IPS DF 6.9 (cell line): Measurements from ENCODE around the gene RIT1.
"Not testable (repeated sequence)": the region's sequence is repeated elsewhere in the genome, so short reads cannot be mapped to it uniquely, and the experiment has no call there.

Source experiments
- DNase-seq: peaks from one replicate; pipeline ENCODE4 v3.0.0-alpha.2; 2013; ENCODE audit warnings: low read depth, low spot score
- H3K27ac ChIP-seq: one replicate; pipeline ENCODE4 v1.5.1; 2013; ENCODE audit warnings: low read length, control low read depth
- H3K27me3 ChIP-seq: 2 replicates; pipeline ENCODE4 v1.6.1; 2013; ENCODE audit warnings: mild to moderate bottlenecking, low read length; ENCODE audit not compliant: control insufficient read depth, insufficient read depth
- H3K36me3 ChIP-seq: 2 replicates; pipeline ENCODE4 v1.6.1; 2013; ENCODE audit warnings: low read length; ENCODE audit not compliant: control insufficient read depth, insufficient read depth
- H3K4me1 ChIP-seq: 2 replicates; pipeline ENCODE4 v1.6.1; 2013; ENCODE audit warnings: low read length; ENCODE audit not compliant: control insufficient read depth, insufficient read depth
- H3K4me3 ChIP-seq: 2 replicates; pipeline ENCODE4 v1.5.1; 2013; ENCODE audit warnings: mild to moderate bottlenecking, low read length
- H3K9me3 ChIP-seq: 2 replicates; pipeline ENCODE4 v1.6.1; 2013; ENCODE audit warnings: low read length, inconsistent platforms; ENCODE audit not compliant: control insufficient read depth, insufficient read depth
- WGBS: extraction: QIAGEN DNeasy Blood & Tissue Kit; methylation state at CpG from one replicate; pipeline ENCODE4 v1.1.7; 2013; ENCODE audit warnings: mixed read lengths, missing lambda C conversion rate; ENCODE audit not compliant: insufficient read length, insufficient coverage; 5-methylcytosine and 5-hydroxymethylcytosine counted together

The RIT1 gene

GRCh38 chr1:155895617-155896016 is 15.5 kb downstream of the RIT1 start:
- H3K4me1 ChIP-seq, H3K27me3 ChIP-seq, H3K9me3 ChIP-seq, H3K4me3 ChIP-seq, H3K27ac ChIP-seq, DNase-seq: not testable (repeated sequence)
- WGBS, result no CpG with 5 or more reads among the region's 6 CpGs
- peaks cover 11% of the 10 kb centered on the region; the same call in 1 of the 2 replicates for H3K36me3 ChIP-seq

- no peaks in the 10 kb centered on the region for H3K4me1 ChIP-seq
- no peaks in the 10 kb centered on the region for H3K27me3 ChIP-seq
- no CpG with 5 or more reads among the region's 10 CpGs for WGBS
- no peak overlapping the region for H3K4me3 ChIP-seq
- no peak for DNase-seq
- H3K9me3 ChIP-seq, result no peaks in the 10 kb centered on the region
- H3K27ac ChIP-seq, result no peak overlapping the region
- no peaks in the 10 kb centered on the region for H3K36me3 ChIP-seq
Measured at GRCh38 chr1:155893389-155894142, 17.6 kb downstream of the RIT1 start.

- no peaks in the 10 kb centered on the region for H3K36me3 ChIP-seq
- no peaks in the 10 kb centered on the region for H3K9me3 ChIP-seq
- H3K4me3 ChIP-seq, result no peak overlapping the region
- H3K4me1 ChIP-seq, result no peaks in the 10 kb centered on the region
- no peak overlapping the region for H3K27ac ChIP-seq
- WGBS, result no CpG with 5 or more reads among the region's 3 CpGs
- no peak for DNase-seq
- no peaks in the 10 kb centered on the region for H3K27me3 ChIP-seq
Measured at GRCh38 chr1:155892796-155893195, 18.4 kb downstream of the RIT1 start.

DNA sequence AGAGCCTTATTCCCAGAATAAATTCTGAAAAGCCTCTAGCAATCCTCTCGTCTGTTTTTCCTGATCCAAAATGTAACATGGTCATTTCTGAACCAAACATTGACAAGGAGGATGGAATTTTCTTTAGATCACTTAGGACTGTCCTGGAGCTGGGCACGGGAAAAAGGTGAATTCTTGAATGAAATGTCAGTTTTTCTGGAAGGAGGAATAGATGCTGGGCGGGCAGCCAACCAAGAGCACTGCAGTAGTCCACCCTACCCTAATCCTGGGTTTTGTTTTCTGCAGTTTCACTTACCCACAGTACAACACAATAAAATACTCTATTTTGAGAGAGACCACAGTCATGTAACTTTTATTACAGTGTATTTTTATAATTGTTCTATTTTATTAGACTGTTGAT is 20.9 kb downstream of the RIT1 start:
- Histone ChIP-seq H3K27ac (no peak overlapping the region), H3K27me3 (no peaks in the 10 kb centered on the region), H3K4me1 (no peaks in the 10 kb centered on the region), H3K4me3 (no peak overlapping the region), H3K36me3 (no peaks in the 10 kb centered on the region), H3K9me3 (no peaks in the 10 kb centered on the region)
- no peak for DNase-seq
- no CpG with 5 or more reads among the region's 3 CpGs for WGBS

DNA sequence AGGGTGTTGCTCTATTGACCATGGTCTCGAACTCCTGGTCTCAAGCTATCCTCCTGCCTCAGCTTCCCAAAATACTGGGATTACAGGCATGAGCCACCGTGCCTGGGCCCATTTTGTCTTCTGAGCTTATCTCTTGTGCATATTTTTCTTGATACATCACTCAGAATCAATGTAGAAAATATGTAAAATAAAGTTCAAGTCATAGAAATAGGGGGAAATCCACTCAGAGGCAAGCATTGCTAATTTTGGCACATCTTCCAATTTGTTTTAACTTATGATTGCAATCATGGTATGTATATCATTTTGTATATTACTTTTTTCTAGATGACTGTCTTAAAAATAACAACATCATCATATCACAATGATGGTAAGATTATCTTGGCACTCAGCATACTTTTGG is 21.6 kb downstream of the RIT1 start:
- H3K9me3 ChIP-seq, result no peaks in the 10 kb centered on the region
- no peaks in the 10 kb centered on the region for H3K36me3 ChIP-seq
- no peaks in the 10 kb centered on the region for H3K27me3 ChIP-seq
- H3K4me1 ChIP-seq, result no peaks in the 10 kb centered on the region
- no peak for DNase-seq
- no peak overlapping the region for H3K4me3 ChIP-seq
- WGBS, result no CpG with 5 or more reads among the region's 2 CpGs
- no peak overlapping the region for H3K27ac ChIP-seq

DNA sequence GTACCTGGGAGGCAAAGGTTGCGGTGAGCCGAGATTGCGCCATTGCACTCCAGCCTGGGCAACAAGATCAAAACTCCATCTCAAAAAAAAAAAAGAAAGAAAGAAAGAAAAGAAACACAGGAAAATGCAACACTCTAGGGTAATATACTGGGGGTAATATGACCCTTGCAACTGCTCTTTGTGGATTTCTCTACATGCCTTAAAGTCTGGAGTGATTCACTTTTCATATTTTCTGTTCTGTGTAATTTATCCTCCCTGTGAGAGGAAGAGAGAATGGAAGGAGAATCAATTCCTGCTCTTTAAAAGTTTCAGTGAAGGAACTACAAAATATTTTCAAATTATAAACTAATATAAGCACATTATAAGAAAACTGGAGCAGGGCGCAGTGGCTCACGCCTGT is 22.7 kb downstream of the RIT1 start:
- Histone ChIP-seq H3K36me3 (no peaks in the 10 kb centered on the region), H3K4me3 (no peak overlapping the region), H3K9me3 (no peaks in the 10 kb centered on the region), H3K4me1 (no peaks in the 10 kb centered on the region), H3K27me3 (no peaks in the 10 kb centered on the region), H3K27ac (no peak overlapping the region)
- no CpG with 5 or more reads among the region's 5 CpGs for WGBS
- DNase-seq, result no peak

DNA sequence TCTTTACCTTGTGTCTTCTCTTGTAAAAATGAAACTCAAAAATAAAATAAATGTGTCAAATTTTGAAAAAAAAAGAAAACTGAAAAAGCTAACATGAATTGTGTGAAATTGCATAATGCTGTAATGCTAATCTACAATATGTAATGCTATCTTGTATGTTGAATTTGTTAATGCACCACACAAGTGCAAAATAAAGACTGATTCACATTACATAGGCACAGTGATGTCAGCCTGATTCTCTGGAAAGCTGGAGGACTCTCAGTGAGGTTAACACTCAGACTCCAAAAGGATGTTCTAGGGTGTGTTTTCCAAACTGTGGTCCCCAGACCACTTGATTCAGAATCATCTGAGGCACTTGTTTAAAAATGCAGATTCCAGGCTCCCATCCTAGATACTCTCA is 26.2 kb downstream of the RIT1 start:
- H3K36me3 ChIP-seq, result no peaks in the 10 kb centered on the region
- no peaks in the 10 kb centered on the region for H3K4me1 ChIP-seq
- no peak overlapping the region for H3K27ac ChIP-seq
- no peak for DNase-seq
- no peaks in the 10 kb centered on the region for H3K9me3 ChIP-seq
- no peaks in the 10 kb centered on the region for H3K27me3 ChIP-seq
- no peak overlapping the region for H3K4me3 ChIP-seq

GRCh38 chr1:155884031-155884960 is 26.9 kb downstream of the RIT1 start:
- Histone ChIP-seq H3K36me3 (no peaks in the 10 kb centered on the region), H3K27ac (no peak overlapping the region), H3K9me3 (no peaks in the 10 kb centered on the region), H3K4me3 (no peak overlapping the region), H3K27me3 (no peaks in the 10 kb centered on the region), H3K4me1 (no peaks in the 10 kb centered on the region)
- no CpG with 5 or more reads among the region's 9 CpGs for WGBS
- no peak for DNase-seq

- Histone ChIP-seq H3K4me1 (no peaks in the 10 kb centered on the region), H3K27me3 (no peaks in the 10 kb centered on the region), H3K9me3 (no peaks in the 10 kb centered on the region), H3K36me3 (no peaks in the 10 kb centered on the region), H3K4me3 (no peak overlapping the region), H3K27ac (no peak overlapping the region)
- DNase-seq, result no peak
- no CpG with 5 or more reads among the region's 2 CpGs for WGBS
Measured at GRCh38 chr1:155882766-155883165, 28.4 kb downstream of the RIT1 start.

GRCh38 chr1:155882235-155882634 is 28.9 kb downstream of the RIT1 start:
- Histone ChIP-seq H3K36me3 (no peaks in the 10 kb centered on the region), H3K9me3 (no peaks in the 10 kb centered on the region), H3K27ac (no peak overlapping the region), H3K4me1 (no peaks in the 10 kb centered on the region), H3K27me3 (no peaks in the 10 kb centered on the region), H3K4me3 (no peak overlapping the region)
- DNase-seq, result no peak
